CD4-positive, CD25-positive, alpha-beta regulatory T cell (primary cell): ENCODE results near the gene FYCO1. TPM values are rescaled to one million over a fixed set of nuclear protein-coding genes. Genes with fewer than 3 reads are reported as not detected.

Experiments
- ATAC-seq, 2 donors: fragments of 150-1000 bp; cut with Tn5 transposase; one replicate each; pipeline ENCODE4 v1.10.0; 2021; ENCODE audit warnings: low read depth in 2 of 2, moderate number of reproducible peaks in 2 of 2, moderate library complexity in 1 of 2
- DNase-seq, 3 donors: peaks; one replicate each; pipeline versions ENCODE4 v3.0.0 to v3.0.0-alpha.2; 2012 to 2022; ENCODE audit warnings: mixed read lengths in 1 of 3
- H3K27ac ChIP-seq: one replicate; pipeline ENCODE4 v1.7.0; 2013; ENCODE audit warnings: mild to moderate bottlenecking, low read length; ENCODE audit not compliant: insufficient read depth, poor library complexity, severe bottlenecking
- H3K27me3 ChIP-seq: one replicate; pipeline ENCODE4 v1.7.0; 2013; ENCODE audit warnings: low read length; ENCODE audit not compliant: control insufficient read depth, insufficient read depth
- H3K36me3 ChIP-seq: one replicate; pipeline ENCODE4 v1.7.0; 2013; ENCODE audit warnings: mild to moderate bottlenecking, low read length, moderate library complexity; ENCODE audit not compliant: control insufficient read depth, insufficient read depth
- H3K4me1 ChIP-seq: 2 replicates; pipeline ENCODE4 v1.7.0; 2013; ENCODE audit warnings: mild to moderate bottlenecking, low read length; ENCODE audit not compliant: insufficient read depth, control insufficient read depth, poor library complexity, severe bottlenecking
- H3K4me3 ChIP-seq: one replicate; pipeline ENCODE4 v1.7.0; 2013; ENCODE audit warnings: low read depth, mild to moderate bottlenecking, low read length, moderate library complexity
- H3K9me3 ChIP-seq, 2 experiments: 1 replicate in 1 of 2; 2 replicates in 1 of 2; pipeline ENCODE4 v1.7.0; 2013; ENCODE audit warnings: low read length in 2 of 2, mild to moderate bottlenecking in 1 of 2, moderate library complexity in 1 of 2; ENCODE audit not compliant: control insufficient read depth in 2 of 2
- H3K27ac Mint-ChIP-seq, 3 donors: one replicate each; pipeline ENCODE4 v1.8.0; 2020 to 2022; ENCODE audit warnings: mild to moderate bottlenecking in 3 of 3, mixed read lengths in 3 of 3, moderate library complexity in 2 of 3
- H3K27me3 Mint-ChIP-seq: one replicate; pipeline ENCODE4 v1.8.0; 2022; ENCODE audit warnings: mild to moderate bottlenecking, mixed read lengths
- H3K36me3 Mint-ChIP-seq: one replicate; pipeline ENCODE4 v1.8.0; 2020; ENCODE audit warnings: mixed read lengths
- H3K4me1 Mint-ChIP-seq, 4 donors: one replicate each; pipeline ENCODE4 v1.8.0; 2020 to 2022; ENCODE audit warnings: mixed read lengths in 4 of 4, mild to moderate bottlenecking in 1 of 4
- H3K4me3 Mint-ChIP-seq, 4 donors: one replicate each; pipeline ENCODE4 v1.8.0; 2020 to 2022; ENCODE audit warnings: mild to moderate bottlenecking in 4 of 4, mixed read lengths in 4 of 4, moderate library complexity in 3 of 4
- H3K9me3 Mint-ChIP-seq, 7 donors: one replicate each; pipeline ENCODE4 v1.8.0; 2020 to 2022; ENCODE audit warnings: mixed read lengths in 7 of 7, mild to moderate bottlenecking in 3 of 7, moderate library complexity in 2 of 7
- polyA plus RNA-seq, 4 donors: library from polyadenylated mRNA; unstranded; fragments of 300-500 nt; fragmentation: Illumina TruSeq; gene quantifications; one replicate each; pipeline ENCODE4 v1.2.3, GENCODE V29; 2021
- total RNA-seq: library from RNA; stranded (reverse); gene quantifications from one replicate; pipeline ENCODE4 v1.2.3, GENCODE V29; 2022

FYCO1 gene
- total and polyA plus RNA-seq, 5 donors from 2014 or later: 2.1 to 42.5 (median 2.6) TPM

- H3K27me3 ChIP-seq: no peaks in the 10 kb centered on the region
- H3K9me3 Mint-ChIP-seq: no peaks in the 10 kb centered on the region
- no peaks in the 10 kb centered on the region for H3K9me3 ChIP-seq
- H3K4me3 Mint-ChIP-seq: no peak overlapping the region
- peaks cover 17% of the 10 kb centered on the region for H3K4me1 ChIP-seq
- peaks cover 74% of the 10 kb centered on the region for H3K36me3 Mint-ChIP-seq
- no peak for ATAC-seq
- H3K27ac ChIP-seq: no peak overlapping the region
- H3K4me3 ChIP-seq: no peak overlapping the region
- H3K4me1 Mint-ChIP-seq: peaks cover 11 to 28% (median 17%) of the 10 kb centered on the region in 4 donors
- no peaks in the 10 kb centered on the region for H3K27me3 Mint-ChIP-seq
- H3K27ac Mint-ChIP-seq: peak overlapping the region in 2 of 3 donors; percentile 26 to 35
- H3K36me3 ChIP-seq: peaks cover 97% of the 10 kb centered on the region
- DNase-seq: no peak
Measured at GRCh38 chr3:45957586-45957985, 38.0 kb downstream of the FYCO1 start.

- Histone ChIP-seq H3K36me3 (peaks cover 96% of the 10 kb centered on the region), H3K4me1 (peaks cover 19% of the 10 kb centered on the region), H3K9me3 (no peaks in the 10 kb centered on the region), H3K4me3 (no peak overlapping the region), H3K27me3 (no peaks in the 10 kb centered on the region), H3K27ac (no peak overlapping the region)
- no peaks in the 10 kb centered on the region for H3K27me3 Mint-ChIP-seq
- peaks cover 3 to 31% (median 20%) of the 10 kb centered on the region in 4 donors for H3K4me1 Mint-ChIP-seq
- H3K27ac Mint-ChIP-seq: no peak overlapping the region
- H3K36me3 Mint-ChIP-seq: peaks cover 85% of the 10 kb centered on the region
- H3K4me3 Mint-ChIP-seq: no peak overlapping the region
- DNase-seq: no peak
- ATAC-seq: no peak
- H3K9me3 Mint-ChIP-seq: no peaks in the 10 kb centered on the region
Measured at GRCh38 chr3:45955706-45956105, 39.9 kb downstream of the FYCO1 start.

- H3K27me3 Mint-ChIP-seq: no peaks in the 10 kb centered on the region
- peaks cover 95% of the 10 kb centered on the region for H3K36me3 ChIP-seq
- no peaks in the 10 kb centered on the region for H3K27me3 ChIP-seq
- no peak overlapping the region for H3K27ac ChIP-seq
- DNase-seq: no peak
- peaks cover 81% of the 10 kb centered on the region for H3K36me3 Mint-ChIP-seq
- no peak overlapping the region for H3K4me3 ChIP-seq
- ATAC-seq: no peak
- no peak overlapping the region for H3K27ac Mint-ChIP-seq
- no peak overlapping the region for H3K4me3 Mint-ChIP-seq
- H3K4me1 ChIP-seq: peaks cover 25% of the 10 kb centered on the region
- peaks cover 5 to 35% (median 24%) of the 10 kb centered on the region in 4 donors for H3K4me1 Mint-ChIP-seq
- no peaks in the 10 kb centered on the region for H3K9me3 ChIP-seq
- H3K9me3 Mint-ChIP-seq: no peaks in the 10 kb centered on the region
Measured at GRCh38 chr3:45955017-45955647, 40.5 kb downstream of the FYCO1 start.

- H3K36me3 ChIP-seq: peaks cover 92% of the 10 kb centered on the region
- H3K27ac Mint-ChIP-seq: peak overlapping the region in 1 of 3 donors; percentile 79
- ATAC-seq (no peak), DNase-seq (no peak)
- H3K36me3 Mint-ChIP-seq: peaks cover 78% of the 10 kb centered on the region
- no peak overlapping the region for H3K4me3 Mint-ChIP-seq
- no peak overlapping the region for H3K27ac ChIP-seq
- peaks cover 5 to 43% (median 31%) of the 10 kb centered on the region in 4 donors for H3K4me1 Mint-ChIP-seq
- no peak overlapping the region for H3K4me3 ChIP-seq
- no peaks in the 10 kb centered on the region for H3K9me3 ChIP-seq
- peaks cover 33% of the 10 kb centered on the region for H3K4me1 ChIP-seq
- H3K27me3 Mint-ChIP-seq: no peaks in the 10 kb centered on the region
- no peaks in the 10 kb centered on the region for H3K9me3 Mint-ChIP-seq
- H3K27me3 ChIP-seq: no peaks in the 10 kb centered on the region
Measured at GRCh38 chr3:45954306-45954705, 41.3 kb downstream of the FYCO1 start.

GRCh38 chr3:45953536-45953935 lies 42.1 kb downstream of the FYCO1 start:
- H3K27me3 ChIP-seq: no peaks in the 10 kb centered on the region
- H3K4me3 ChIP-seq: no peak overlapping the region
- Mint-ChIP-seq H3K36me3 (peaks cover 79% of the 10 kb centered on the region), H3K9me3 (no peaks in the 10 kb centered on the region), H3K4me1 (peaks cover 5 to 51% (median 30%) of the 10 kb centered on the region in 4 donors), H3K4me3 (no peak overlapping the region), H3K27ac (peak overlapping the region in 1 of 3 donors; percentile 85), H3K27me3 (no peaks in the 10 kb centered on the region)
- DNase-seq (no peak), ATAC-seq (no peak)
- peak overlapping the region; percentile 28 for H3K27ac ChIP-seq
- peaks cover 92% of the 10 kb centered on the region for H3K36me3 ChIP-seq
- no peaks in the 10 kb centered on the region for H3K9me3 ChIP-seq
- peaks cover 41% of the 10 kb centered on the region for H3K4me1 ChIP-seq

- ATAC-seq (no peak), DNase-seq (no peak)
- peak overlapping the region in 2 of 3 donors; percentile 51 to 89 for H3K27ac Mint-ChIP-seq
- H3K36me3 Mint-ChIP-seq: peaks cover 80% of the 10 kb centered on the region
- Histone ChIP-seq H3K36me3 (peaks cover 92% of the 10 kb centered on the region), H3K4me1 (peaks cover 40% of the 10 kb centered on the region), H3K4me3 (no peak overlapping the region), H3K27ac (no peak overlapping the region), H3K9me3 (no peaks in the 10 kb centered on the region), H3K27me3 (no peaks in the 10 kb centered on the region)
- no peaks in the 10 kb centered on the region for H3K9me3 Mint-ChIP-seq
- peak overlapping the region in 1 of 4 donors; percentile 83 for H3K4me3 Mint-ChIP-seq
- no peaks in the 10 kb centered on the region for H3K27me3 Mint-ChIP-seq
- H3K4me1 Mint-ChIP-seq: peaks cover 5 to 60% (median 34%) of the 10 kb centered on the region in 4 donors
Measured at GRCh38 chr3:45952456-45952855, 43.2 kb downstream of the FYCO1 start.

DNA sequence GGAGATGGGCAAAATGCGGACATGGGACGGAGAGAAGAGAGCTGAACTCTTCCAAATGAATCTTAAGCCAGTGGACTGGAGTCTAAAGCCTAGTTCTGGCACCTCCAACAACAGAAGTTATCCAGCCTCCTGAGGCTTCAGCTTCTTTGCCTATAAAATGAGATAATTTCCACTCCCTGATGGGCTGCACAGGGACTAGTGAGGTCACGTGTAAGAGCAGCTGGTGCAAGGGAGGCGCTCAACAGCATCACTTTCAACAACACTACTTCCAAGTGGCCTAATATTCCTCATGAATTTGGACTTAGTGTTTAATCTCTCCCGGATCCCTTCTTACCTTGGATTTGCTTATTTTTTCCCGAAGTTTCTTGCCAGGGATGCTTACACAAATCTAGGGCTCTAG lies 43.7 kb downstream of the FYCO1 start:
- Histone ChIP-seq H3K4me3 (no peak overlapping the region), H3K4me1 (peaks cover 40% of the 10 kb centered on the region), H3K9me3 (no peaks in the 10 kb centered on the region), H3K36me3 (peaks cover 92% of the 10 kb centered on the region), H3K27ac (no peak overlapping the region), H3K27me3 (no peaks in the 10 kb centered on the region)
- Mint-ChIP-seq H3K27me3 (no peaks in the 10 kb centered on the region), H3K9me3 (no peaks in the 10 kb centered on the region), H3K4me3 (peak overlapping the region in 1 of 4 donors; percentile 83), H3K27ac (peak overlapping the region in 2 of 3 donors; percentile 38 to 89), H3K4me1 (peaks cover 6 to 62% (median 35%) of the 10 kb centered on the region in 4 donors), H3K36me3 (peaks cover 80% of the 10 kb centered on the region)
- DNase-seq (no peak), ATAC-seq (no peak)
